ENCODE measurements around the gene ADCY10.
"Not testable (repeated sequence)": the region's sequence is repeated elsewhere in the genome, so short reads cannot be mapped to it uniquely, and the experiment has no call there.

The ADCY10 gene

DNA sequence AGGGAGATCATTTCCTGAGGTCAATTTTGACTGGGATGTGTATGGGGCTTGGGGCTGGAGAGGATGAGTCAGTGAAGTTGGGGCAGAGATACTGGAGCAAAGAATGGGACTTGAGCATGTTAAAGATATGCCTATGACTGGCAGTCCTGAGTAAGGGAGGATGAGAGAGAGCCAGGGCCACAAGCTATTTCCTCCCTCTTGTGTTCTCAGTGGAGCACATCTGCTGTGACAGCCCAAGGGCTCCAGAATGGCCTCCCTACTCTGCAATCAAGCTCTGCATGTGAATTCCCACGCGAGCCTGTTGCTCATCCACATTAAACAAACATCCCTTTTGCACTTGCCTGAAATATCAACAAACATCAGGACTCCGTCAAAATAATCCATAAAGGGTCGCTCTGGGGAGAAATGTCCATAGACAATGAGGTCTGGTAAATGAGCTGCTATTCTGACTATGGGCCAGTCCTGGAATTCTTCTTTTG lies 9.2 kb downstream of the ADCY10 start:
- DNase-seq (ENCODE audit: low spot score), result no peak
- H3K27ac ChIP-seq, result no peak overlapping the region
- no peak overlapping the region for H3K4me3 ChIP-seq
- TF ChIP-seq, protein P1, sequence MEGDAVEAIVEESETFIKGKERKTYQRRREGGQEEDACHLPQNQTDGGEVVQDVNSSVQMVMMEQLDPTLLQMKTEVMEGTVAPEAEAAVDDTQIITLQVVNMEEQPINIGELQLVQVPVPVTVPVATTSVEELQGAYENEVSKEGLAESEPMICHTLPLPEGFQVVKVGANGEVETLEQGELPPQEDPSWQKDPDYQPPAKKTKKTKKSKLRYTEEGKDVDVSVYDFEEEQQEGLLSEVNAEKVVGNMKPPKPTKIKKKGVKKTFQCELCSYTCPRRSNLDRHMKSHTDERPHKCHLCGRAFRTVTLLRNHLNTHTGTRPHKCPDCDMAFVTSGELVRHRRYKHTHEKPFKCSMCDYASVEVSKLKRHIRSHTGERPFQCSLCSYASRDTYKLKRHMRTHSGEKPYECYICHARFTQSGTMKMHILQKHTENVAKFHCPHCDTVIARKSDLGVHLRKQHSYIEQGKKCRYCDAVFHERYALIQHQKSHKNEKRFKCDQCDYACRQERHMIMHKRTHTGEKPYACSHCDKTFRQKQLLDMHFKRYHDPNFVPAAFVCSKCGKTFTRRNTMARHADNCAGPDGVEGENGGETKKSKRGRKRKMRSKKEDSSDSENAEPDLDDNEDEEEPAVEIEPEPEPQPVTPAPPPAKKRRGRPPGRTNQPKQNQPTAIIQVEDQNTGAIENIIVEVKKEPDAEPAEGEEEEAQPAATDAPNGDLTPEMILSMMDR (IDR thresholded peaks at IDR 0.05), result no peak

DNA sequence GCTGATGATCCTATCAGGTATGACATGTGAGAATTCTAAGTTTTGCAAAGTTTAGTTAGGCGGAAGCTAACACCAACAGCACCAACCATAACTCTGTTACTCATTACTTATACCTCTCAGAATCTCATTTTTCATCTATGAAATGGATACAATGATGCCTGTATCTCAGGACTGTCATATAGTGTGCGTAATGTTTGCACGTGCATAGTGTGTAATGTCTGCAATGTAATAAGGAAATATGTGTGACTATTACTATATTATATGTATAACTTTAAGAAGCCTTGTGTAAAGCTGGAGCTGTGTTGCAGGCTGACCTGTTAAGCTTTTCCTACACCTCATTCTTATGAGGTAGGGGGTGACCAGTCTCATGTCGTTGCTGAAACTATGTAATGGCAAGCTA lies 13.0 kb downstream of the ADCY10 start:
- no peak overlapping the region for H3K27ac ChIP-seq
- DNase-seq (ENCODE audit: low spot score), result no peak
- TF ChIP-seq, protein P1 (IDR thresholded peaks at IDR 0.05), result no peak

DNA sequence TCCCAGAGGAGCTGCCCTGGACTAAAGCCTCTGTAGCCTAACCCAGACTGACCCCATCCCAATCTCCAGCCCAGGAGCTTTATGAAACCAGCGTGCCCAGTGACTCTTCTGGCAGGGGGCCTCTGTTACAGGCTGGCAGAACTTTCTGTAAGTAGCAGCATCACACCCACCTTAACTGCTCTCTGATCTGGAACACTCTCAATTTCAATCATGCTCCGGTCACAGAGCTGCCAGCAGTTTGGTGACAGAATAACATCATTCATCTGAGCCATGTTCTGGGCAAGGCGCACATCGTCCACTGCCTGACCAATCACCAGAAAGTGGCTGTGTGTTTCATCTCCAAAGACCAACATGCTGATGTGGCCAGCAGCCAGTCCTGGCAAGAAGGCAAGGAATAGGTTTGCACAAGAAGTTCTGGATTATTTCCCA lies 14.7 kb downstream of the ADCY10 start:
- Histone ChIP-seq H3K27ac (no peak overlapping the region), H3K4me3 (no peak overlapping the region)
- TF ChIP-seq, protein P1 (IDR thresholded peaks at IDR 0.05), result no peak
- DNase-seq (ENCODE audit: low spot score), result no peak

More for the DNA sequence above, 13.0 kb downstream of the ADCY10 start:
- no peak overlapping the region for H3K4me3 ChIP-seq

DNA sequence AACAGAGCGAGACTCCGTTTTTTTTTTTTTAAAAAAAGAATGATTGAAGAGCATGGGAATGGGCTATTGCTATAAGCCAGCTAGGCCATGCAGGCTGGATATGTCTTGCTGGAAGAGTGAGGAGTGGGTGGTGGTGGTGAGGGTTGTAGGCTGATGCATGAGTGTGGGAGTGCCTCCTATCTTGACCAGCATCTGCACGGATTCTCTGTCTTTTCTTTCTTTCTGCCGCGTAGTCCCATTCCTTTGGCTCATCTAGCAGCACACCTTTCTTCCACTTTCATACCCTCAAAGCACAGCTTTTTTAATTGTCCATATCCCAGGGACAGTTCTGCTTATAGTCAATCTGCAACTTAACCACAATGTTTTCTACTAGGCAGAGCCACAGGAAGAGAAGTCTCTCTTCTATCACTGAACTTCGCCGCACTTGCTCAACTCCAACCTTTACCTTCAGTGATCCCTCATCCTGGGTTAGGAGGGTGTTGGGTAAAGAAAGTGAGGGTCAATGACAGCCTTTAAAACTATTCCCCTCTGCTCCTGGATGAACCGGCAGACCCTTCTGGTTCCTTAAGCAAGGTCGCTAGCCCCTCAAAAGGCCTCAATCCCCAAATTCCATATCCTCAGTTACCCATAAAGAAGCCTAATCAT lies 15.2 kb downstream of the ADCY10 start:
- TF ChIP-seq, protein P1 (IDR thresholded peaks at IDR 0.05), result no peak
- DNase-seq (ENCODE audit: low spot score), result no peak
- H3K27ac ChIP-seq, result no peak overlapping the region
- H3K4me3 ChIP-seq, result no peak overlapping the region

DNA sequence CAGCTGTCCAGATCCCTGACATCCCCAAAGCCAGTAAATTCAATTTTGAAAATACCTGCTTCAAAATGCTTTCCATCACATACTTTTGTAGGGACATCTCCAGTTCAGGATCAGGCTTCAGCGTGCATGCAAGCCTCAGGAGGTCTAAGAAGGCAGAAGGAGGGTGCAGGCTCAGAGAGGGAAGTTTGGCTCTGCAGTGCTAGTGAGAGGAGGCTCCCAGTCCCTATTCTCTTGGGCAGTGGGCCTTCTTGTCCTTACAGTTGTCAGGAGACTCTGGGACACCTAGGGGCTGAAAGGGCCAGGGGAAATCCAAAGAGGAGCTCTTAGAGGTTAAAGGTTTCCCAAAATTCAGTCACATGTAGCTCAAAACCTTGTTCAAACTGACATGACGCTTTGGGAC lies 20.1 kb downstream of the ADCY10 start:
- Histone ChIP-seq H3K27ac (no peak overlapping the region), H3K4me3 (no peak overlapping the region)
- TF ChIP-seq, protein P1 (IDR thresholded peaks at IDR 0.05), result no peak
- no peak for DNase-seq (ENCODE audit: low spot score)

DNA sequence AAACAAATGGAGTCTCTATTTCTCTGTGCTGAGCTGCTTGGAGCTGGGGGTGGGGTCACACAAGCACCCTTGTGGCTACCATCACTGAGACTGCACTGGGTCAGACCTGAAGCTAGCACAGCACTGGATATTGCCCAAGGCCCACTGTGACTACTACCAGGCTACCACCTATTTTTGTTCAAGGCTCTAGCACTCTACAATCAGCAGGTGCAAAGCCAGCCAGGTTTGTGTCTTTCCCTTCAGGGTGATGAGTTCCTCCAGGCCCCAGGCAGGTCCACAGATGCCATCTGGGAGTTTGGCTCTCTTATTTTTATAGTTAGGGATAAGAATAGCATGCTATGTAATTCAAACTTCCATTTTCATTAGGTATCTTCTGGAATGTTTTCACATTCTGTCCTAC lies 23.5 kb downstream of the ADCY10 start:
- no peak overlapping the region for H3K27ac ChIP-seq
- H3K4me3 ChIP-seq, result no peak overlapping the region
- DNase-seq (ENCODE audit: low spot score), result no peak
- TF ChIP-seq, protein P1 (IDR thresholded peaks at IDR 0.05), result no peak

DNA sequence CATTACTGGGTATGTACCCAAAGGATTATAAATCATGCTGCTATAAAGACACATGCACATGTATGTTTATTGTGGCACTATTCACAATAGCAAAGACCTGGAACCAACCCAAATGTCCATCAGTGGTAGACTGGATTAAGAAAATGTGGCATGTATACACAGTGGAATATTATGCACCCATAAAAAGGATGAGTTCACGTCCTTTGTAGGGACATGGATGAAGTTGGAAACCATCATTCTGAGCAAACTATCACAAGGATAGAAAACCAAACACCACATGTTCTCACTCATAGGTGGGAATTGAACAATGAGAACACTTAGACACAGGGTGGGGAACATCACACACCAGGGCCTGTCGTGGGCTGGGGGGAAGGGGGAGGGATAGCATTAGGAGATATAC lies 26.7 kb downstream of the ADCY10 start:
- H3K4me3 ChIP-seq; H3K27ac ChIP-seq; DNase-seq (ENCODE audit: low spot score): not testable (repeated sequence)

Data from coronary artery (tissue), 2 donors.